ENCODE data around the gene SMG6. TPM values are rescaled to one million over a fixed set of nuclear protein-coding genes. Genes with fewer than 3 reads are reported as not detected.

SMG6 gene
- total and polyA plus RNA-seq, 7 experiments from 2014 or later: 8.6 to 65.3 (median 52.7) TPM

GRCh38 chr17:2071455-2072281, 231.9 kb downstream of the SMG6 start:
- no peak for DNase-seq
- intact Hi-C loops (cut with micrococcal nuclease): no loop called here
- Histone ChIP-seq H3K4me3 (ENCODE audit: low read length) (no peak overlapping the region), H3K27me3 (ENCODE audit: control insufficient read depth in 2 of 2, insufficient read depth in 2 of 2, low read length in 2 of 2) (no peaks in the 10 kb centered on the region), H3K9me3 (ENCODE audit: control insufficient read depth in 2 of 3, low read length in 3 of 3) (no peaks in the 10 kb centered on the region), H3K27ac (ENCODE audit: low read depth, low read length) (no peak overlapping the region), H3K4me1 (ENCODE audit: control insufficient read depth in 2 of 2, insufficient read depth in 2 of 2, low read length in 2 of 2) (peaks cover 0 to 28% of the 10 kb centered on the region in 2 donors), H3K36me3 (ENCODE audit: control insufficient read depth in 2 of 3, insufficient read depth in 3 of 3, low read length in 3 of 3) (peaks cover 0 to 75% (median 9%) of the 10 kb centered on the region in 3 experiments)
- POLR2A ChIA-PET: no interaction called here
- Mint-ChIP-seq H3K36me3 (peaks cover 19 to 77% (median 50%) of the 10 kb centered on the region in 5 donors), H3K4me3 (peak overlapping the region in 1 of 10 donors; percentile 37), H3K27me3 (no peaks in the 10 kb centered on the region), H3K27ac (peak overlapping the region in 1 of 9 donors; percentile 87), H3K4me1 (peaks cover 0 to 71% (median 4%) of the 10 kb centered on the region in 7 donors), H3K9me3 (peaks cover 0 to 2% (median 0%) of the 10 kb centered on the region in 11 donors)
- CTCF ChIA-PET: interaction anchor here (1.1 to 1.4 kb wide), 2 partner anchors 17 to 173 kb away, joined by 4 to 5 read pairs; partner anchors contain the start of gene HIC1
- peak; percentile 68 for ATAC-seq

- peak overlapping the region in 2 of 9 donors; percentile 17 to 87 for H3K27ac Mint-ChIP-seq
- DNase-seq: no peak
- no peaks in the 10 kb centered on the region for H3K9me3 Mint-ChIP-seq
- Histone ChIP-seq H3K36me3 (ENCODE audit: control insufficient read depth in 2 of 3, insufficient read depth in 3 of 3, low read length in 3 of 3) (peaks cover 0 to 75% (median 6%) of the 10 kb centered on the region in 3 experiments), H3K27me3 (ENCODE audit: control insufficient read depth in 2 of 2, insufficient read depth in 2 of 2, low read length in 2 of 2) (no peaks in the 10 kb centered on the region), H3K4me1 (ENCODE audit: control insufficient read depth in 2 of 2, insufficient read depth in 2 of 2, low read length in 2 of 2) (peaks cover 0 to 28% of the 10 kb centered on the region in 2 donors), H3K27ac (ENCODE audit: low read depth, low read length) (no peak overlapping the region), H3K4me3 (ENCODE audit: low read length) (no peak overlapping the region), H3K9me3 (ENCODE audit: control insufficient read depth in 2 of 3, low read length in 3 of 3) (no peaks in the 10 kb centered on the region)
- H3K27me3 Mint-ChIP-seq: peaks cover 0 to 3% (median 0%) of the 10 kb centered on the region in 5 donors
- peaks cover 16 to 79% (median 50%) of the 10 kb centered on the region in 5 donors for H3K36me3 Mint-ChIP-seq
- intact Hi-C loops (cut with micrococcal nuclease): no loop called here
- peaks cover 0 to 75% (median 4%) of the 10 kb centered on the region in 7 donors for H3K4me1 Mint-ChIP-seq
- ATAC-seq: no peak
- ChIA-PET POLR2A (no interaction called here), CTCF (interaction anchor here (1.1 kb wide), 1 partner anchor 174 kb away, joined by 4 read pairs; no protein-coding TSS in a partner anchor)
- peak overlapping the region in 1 of 10 donors; percentile 37 for H3K4me3 Mint-ChIP-seq
Measured at GRCh38 chr17:2071024-2071385, 232.6 kb downstream of the SMG6 start.

GRCh38 chr17:2070241-2071023, 233.2 kb downstream of the SMG6 start:
- intact Hi-C loops (cut with micrococcal nuclease): loop anchor here in 1 of 2 donors (1.0 kb wide), 1 partner anchor 17 kb away; no protein-coding TSS in a partner anchor
- ChIA-PET POLR2A (no interaction called here), CTCF (interaction anchor here (1.1 kb wide), 1 partner anchor 175 kb away, joined by 4 read pairs; no protein-coding TSS in a partner anchor)
- Histone ChIP-seq H3K4me1 (ENCODE audit: control insufficient read depth in 2 of 2, insufficient read depth in 2 of 2, low read length in 2 of 2) (peaks cover 0 to 28% of the 10 kb centered on the region in 2 donors), H3K27me3 (ENCODE audit: control insufficient read depth in 2 of 2, insufficient read depth in 2 of 2, low read length in 2 of 2) (no peaks in the 10 kb centered on the region), H3K9me3 (ENCODE audit: control insufficient read depth in 2 of 3, low read length in 3 of 3) (no peaks in the 10 kb centered on the region), H3K27ac (ENCODE audit: low read depth, low read length) (no peak overlapping the region), H3K36me3 (ENCODE audit: control insufficient read depth in 2 of 3, insufficient read depth in 3 of 3, low read length in 3 of 3) (peaks cover 0 to 75% (median 8%) of the 10 kb centered on the region in 3 experiments), H3K4me3 (ENCODE audit: low read length) (no peak overlapping the region)
- H3K4me3 Mint-ChIP-seq: peak overlapping the region in 1 of 10 donors; percentile 53
- ATAC-seq (peak; percentile 49), DNase-seq (peak in 1 of 9 donors; percentile 66)
- H3K27me3 Mint-ChIP-seq: peaks cover 0 to 4% (median 0%) of the 10 kb centered on the region in 5 donors
- no peaks in the 10 kb centered on the region for H3K9me3 Mint-ChIP-seq
- H3K4me1 Mint-ChIP-seq: peaks cover 0 to 76% (median 2%) of the 10 kb centered on the region in 7 donors
- peaks cover 16 to 83% (median 56%) of the 10 kb centered on the region in 5 donors for H3K36me3 Mint-ChIP-seq
- peak overlapping the region in 1 of 9 donors; percentile 87 for H3K27ac Mint-ChIP-seq

DNA sequence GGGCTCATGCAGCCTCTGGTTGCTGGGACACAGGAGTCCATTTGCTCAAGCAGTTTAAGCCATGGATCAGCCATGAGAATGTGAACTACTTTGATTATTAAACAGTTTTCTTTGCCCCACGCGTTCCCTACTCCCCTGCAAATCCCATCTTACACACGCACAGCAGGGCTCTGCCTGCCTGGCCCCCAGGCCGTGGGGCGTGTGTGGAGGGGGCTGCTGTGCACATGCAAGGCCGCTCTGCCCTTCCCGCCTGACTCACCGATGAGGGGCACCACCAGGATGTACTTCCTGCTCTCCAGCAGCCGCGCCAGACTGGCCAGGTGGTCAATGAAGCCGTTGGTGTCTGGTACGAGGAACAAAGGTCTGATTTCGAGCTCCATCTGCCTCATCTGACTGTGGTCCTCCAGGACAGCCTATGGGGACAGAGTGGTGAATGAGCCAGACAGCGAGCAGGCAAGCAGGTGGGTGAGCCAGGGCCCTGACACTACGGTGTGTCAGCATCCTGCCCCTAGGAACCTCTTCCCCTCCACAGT, 235.0 kb downstream of the SMG6 start:
- no peaks in the 10 kb centered on the region for H3K9me3 ChIP-seq (ENCODE audit: control insufficient read depth in 2 of 3, low read length in 3 of 3)
- H3K4me1 Mint-ChIP-seq: peaks cover 0 to 83% (median 0%) of the 10 kb centered on the region in 7 donors
- H3K27ac ChIP-seq (ENCODE audit: low read depth, low read length): no peak overlapping the region
- no peaks in the 10 kb centered on the region for H3K27me3 ChIP-seq (ENCODE audit: control insufficient read depth in 2 of 2, insufficient read depth in 2 of 2, low read length in 2 of 2)
- H3K36me3 ChIP-seq (ENCODE audit: control insufficient read depth in 2 of 3, insufficient read depth in 3 of 3, low read length in 3 of 3): peaks cover 0 to 91% (median 8%) of the 10 kb centered on the region in 3 experiments
- peaks cover 0 to 28% of the 10 kb centered on the region in 2 donors for H3K4me1 ChIP-seq (ENCODE audit: control insufficient read depth in 2 of 2, insufficient read depth in 2 of 2, low read length in 2 of 2)
- H3K4me3 ChIP-seq (ENCODE audit: low read length): no peak overlapping the region
- peak overlapping the region in 1 of 10 donors; percentile 28 for H3K4me3 Mint-ChIP-seq
- intact Hi-C loops (cut with micrococcal nuclease): no loop called here
- DNase-seq: no peak
- ATAC-seq: no peak
- H3K27me3 Mint-ChIP-seq: peaks cover 0 to 4% (median 0%) of the 10 kb centered on the region in 5 donors
- ChIA-PET POLR2A (no interaction called here), CTCF (interaction anchor here (0.8 to 1.8 kb wide), 3 partner anchors 14 to 176 kb away, joined by 3 to 5 read pairs (median 4); partner anchors contain the start of gene HIC1)
- no peaks in the 10 kb centered on the region for H3K9me3 Mint-ChIP-seq
- peak overlapping the region in 1 of 9 donors; percentile 87 for H3K27ac Mint-ChIP-seq
- peaks cover 22 to 89% (median 71%) of the 10 kb centered on the region in 5 donors for H3K36me3 Mint-ChIP-seq

DNA sequence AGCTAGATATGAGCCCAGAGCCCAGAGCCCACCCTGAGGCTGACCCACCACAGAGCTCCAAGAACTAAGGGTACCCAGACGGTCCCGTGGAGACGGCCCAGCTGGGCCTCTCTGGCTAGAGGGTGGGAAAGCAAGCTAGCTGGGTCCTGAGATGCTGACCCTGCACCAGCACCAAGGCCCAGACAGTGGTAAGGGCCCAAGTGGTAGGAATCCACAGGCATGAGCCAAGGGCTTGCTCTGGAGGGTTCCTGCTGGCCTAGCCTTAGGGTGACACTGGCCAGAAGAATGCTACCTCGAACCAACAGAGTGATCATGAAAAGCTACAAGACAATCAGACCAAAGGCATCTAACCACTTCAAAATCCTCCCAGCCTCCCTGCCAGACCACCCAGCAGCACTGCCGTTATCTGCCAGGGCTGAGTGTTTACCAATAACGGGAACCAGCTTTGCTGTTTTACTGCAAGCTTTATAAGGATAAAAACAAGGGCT, 235.5 kb downstream of the SMG6 start:
- H3K4me1 ChIP-seq (ENCODE audit: control insufficient read depth in 2 of 2, insufficient read depth in 2 of 2, low read length in 2 of 2): peaks cover 0 to 28% of the 10 kb centered on the region in 2 donors
- no peak for ATAC-seq
- Mint-ChIP-seq H3K9me3 (no peaks in the 10 kb centered on the region), H3K4me1 (peaks cover 0 to 88% (median 0%) of the 10 kb centered on the region in 7 donors), H3K27ac (peak overlapping the region in 1 of 9 donors; percentile 63), H3K4me3 (no peak overlapping the region), H3K36me3 (peaks cover 22 to 94% (median 76%) of the 10 kb centered on the region in 5 donors), H3K27me3 (peaks cover 0 to 4% (median 0%) of the 10 kb centered on the region in 5 donors)
- no peak for DNase-seq
- CTCF ChIA-PET: interaction anchor here (0.8 to 1.8 kb wide), 3 partner anchors 13 to 177 kb away, joined by 3 to 5 read pairs (median 4); partner anchors contain the start of gene HIC1
- intact Hi-C loops (cut with micrococcal nuclease): no loop called here
- POLR2A ChIA-PET: no interaction called here
- H3K27ac ChIP-seq (ENCODE audit: low read depth, low read length): no peak overlapping the region
- no peaks in the 10 kb centered on the region for H3K9me3 ChIP-seq (ENCODE audit: control insufficient read depth in 2 of 3, low read length in 3 of 3)
- no peak overlapping the region for H3K4me3 ChIP-seq (ENCODE audit: low read length)
- H3K36me3 ChIP-seq (ENCODE audit: control insufficient read depth in 2 of 3, insufficient read depth in 3 of 3, low read length in 3 of 3): peaks cover 0 to 96% (median 8%) of the 10 kb centered on the region in 3 experiments
- H3K27me3 ChIP-seq (ENCODE audit: control insufficient read depth in 2 of 2, insufficient read depth in 2 of 2, low read length in 2 of 2): no peaks in the 10 kb centered on the region

GRCh38 chr17:2067608-2068024, 236.0 kb downstream of the SMG6 start:
- peak overlapping the region in 1 of 9 donors; percentile 63 for H3K27ac Mint-ChIP-seq
- H3K27me3 Mint-ChIP-seq: peaks cover 0 to 4% (median 0%) of the 10 kb centered on the region in 5 donors
- no peak for ATAC-seq
- no peak for DNase-seq
- no peaks in the 10 kb centered on the region for H3K27me3 ChIP-seq (ENCODE audit: control insufficient read depth in 2 of 2, insufficient read depth in 2 of 2, low read length in 2 of 2)
- H3K4me1 Mint-ChIP-seq: peaks cover 0 to 90% (median 0%) of the 10 kb centered on the region in 7 donors
- H3K9me3 Mint-ChIP-seq: no peaks in the 10 kb centered on the region
- no peak overlapping the region for H3K4me3 Mint-ChIP-seq
- intact Hi-C loops (cut with micrococcal nuclease): no loop called here
- peaks cover 0 to 28% of the 10 kb centered on the region in 2 donors for H3K4me1 ChIP-seq (ENCODE audit: control insufficient read depth in 2 of 2, insufficient read depth in 2 of 2, low read length in 2 of 2)
- H3K36me3 ChIP-seq (ENCODE audit: control insufficient read depth in 2 of 3, insufficient read depth in 3 of 3, low read length in 3 of 3): peaks cover 0 to 98% (median 5%) of the 10 kb centered on the region in 3 experiments
- CTCF ChIA-PET: interaction anchor here (1.1 to 1.8 kb wide), 2 partner anchors 13 to 177 kb away, joined by 4 to 5 read pairs; partner anchors contain the start of gene HIC1
- H3K4me3 ChIP-seq (ENCODE audit: low read length): no peak overlapping the region
- no peak overlapping the region for H3K27ac ChIP-seq (ENCODE audit: low read depth, low read length)
- H3K9me3 ChIP-seq (ENCODE audit: control insufficient read depth in 2 of 3, low read length in 3 of 3): no peaks in the 10 kb centered on the region
- POLR2A ChIA-PET: no interaction called here
- peaks cover 22 to 95% (median 75%) of the 10 kb centered on the region in 5 donors for H3K36me3 Mint-ChIP-seq
